SK-N-SH (cell line): ENCODE measurements around the gene STIL. TPM values are rescaled to one million over a fixed set of nuclear protein-coding genes. Genes with fewer than 3 reads are reported as not detected.

ENCODE experiments used
- CTCF ChIA-PET: fragments of 300-600, 350-600 bp; formaldehyde crosslinking; extraction: SDS; loops from one replicate; lab custom pipeline; 2021; lab: Yijun Ruan, JAX
- POLR2A ChIA-PET: fragments of 350-600 bp; sonication (Branson Sonifier 250); formaldehyde crosslinking; extraction: SDS; loops from one replicate; lab custom pipeline; 2020; ENCODE audit warnings: antibody characterized with exemption, inconsistent platforms; lab: Yijun Ruan, JAX
- DNase-seq: peaks from one replicate; pipeline ENCODE4 v3.0.0; 2012
- H2AFZ ChIP-seq: fragments of 200-600 bp; sonication (generic); 2 replicates; pipeline ENCODE4 v1.8.1; 2016; ENCODE audit warnings: antibody characterized with exemption, mild to moderate bottlenecking, low read depth
- H3F3A ChIP-seq: fragments of 200-600 bp; sonication (generic); replicated peaks from 2 replicates; pipeline ENCODE3; 2016; ENCODE audit warnings: antibody characterized with exemption, mild to moderate bottlenecking; ENCODE audit not compliant: insufficient read depth
- H3K27ac ChIP-seq, 2 experiments: fragments of 200-500 bp in 1 of 2; fragments of 200-600 bp in 1 of 2; sonication (Bioruptor generic) in 1 of 2; sonication (generic), shearing (Covaris generic) in 1 of 2; 2 replicates each; pipeline versions ENCODE4 v1.5.1 to v1.6.1; 2014 to 2016; ENCODE audit warnings: low read depth in 2 of 2, inconsistent platforms in 1 of 2, low read length in 1 of 2, mild to moderate bottlenecking in 1 of 2, mixed read lengths in 1 of 2
- H3K27me3 ChIP-seq: fragments of 200-600 bp; sonication (generic), shearing (Covaris generic); 2 replicates; pipeline ENCODE4 v1.6.1; 2016; ENCODE audit warnings: mixed run types; ENCODE audit not compliant: insufficient read depth
- H3K36me3 ChIP-seq, 2 experiments: fragments of 200-500 bp in 1 of 2; fragments of 200-600 bp in 1 of 2; sonication (Bioruptor generic) in 1 of 2; sonication (generic) in 1 of 2; replicated peaks in 1 of 2; 2 replicates each; pipeline versions ENCODE3 to v1.5.1; 2014 to 2016; ENCODE audit warnings: low read length in 1 of 2, mild to moderate bottlenecking in 1 of 2; ENCODE audit not compliant: insufficient read depth in 2 of 2, control insufficient read depth in 1 of 2
- H3K4me1 ChIP-seq, 2 experiments: fragments of 200-500 bp in 1 of 2; fragments of 200-600 bp in 1 of 2; sonication (Bioruptor generic) in 1 of 2; sonication (generic), shearing (Covaris generic) in 1 of 2; 2 replicates each; pipeline versions ENCODE4 v1.5.1 to v1.6.1; 2014 to 2016; ENCODE audit warnings: low read depth in 1 of 2, low read length in 1 of 2, mixed run types in 1 of 2; ENCODE audit not compliant: insufficient read depth in 2 of 2, control insufficient read depth in 1 of 2
- H3K4me2 ChIP-seq: fragments of 200-600 bp; sonication (generic), shearing (Covaris generic); 2 replicates; pipeline ENCODE4 v1.6.1; 2017; ENCODE audit warnings: mixed run types
- H3K4me3 ChIP-seq, 2 experiments: fragments of 200-500 bp in 1 of 2; fragments of 200-600 bp in 1 of 2; sonication (Bioruptor generic) in 1 of 2; sonication (generic), shearing (Covaris generic) in 1 of 2; 2 replicates each; pipeline versions ENCODE4 v1.5.1 to v1.8.1; 2014 to 2016; ENCODE audit warnings: low read depth in 2 of 2, inconsistent platforms in 1 of 2, low read length in 1 of 2, mild to moderate bottlenecking in 1 of 2, mixed read lengths in 1 of 2, moderate library complexity in 1 of 2
- H3K79me2 ChIP-seq: fragments of 200-600 bp; sonication (generic); 2 replicates; pipeline ENCODE4 v1.8.1; 2017; ENCODE audit warnings: mild to moderate bottlenecking; ENCODE audit not compliant: insufficient read depth
- H3K9ac ChIP-seq: fragments of 200-600 bp; sonication (generic); 2 replicates; pipeline ENCODE4 v1.6.1; 2017; ENCODE audit warnings: mixed run types
- H3K9me2 ChIP-seq: fragments of 200-600 bp; sonication (generic); 2 replicates; pipeline ENCODE4 v1.6.1; 2017; ENCODE audit warnings: mixed run types
- H3K9me3 ChIP-seq: fragments of 200-600 bp; sonication (generic); 2 replicates; pipeline ENCODE4 v1.6.1; 2017; ENCODE audit warnings: mixed run types, mild to moderate bottlenecking, moderate library complexity
- H4K20me1 ChIP-seq: fragments of 200-600 bp; sonication (generic); 2 replicates; pipeline ENCODE4 v1.6.1; 2017; ENCODE audit warnings: mild to moderate bottlenecking, mixed run types; ENCODE audit not compliant: insufficient read depth
- CHD2 ChIP-seq: fragments of 150-350 bp; IDR thresholded peaks from 2 replicates; pipeline ENCODE4 v1.6.1; 2018; ENCODE audit warnings: low read length; ENCODE audit not compliant: partially characterized antibody
- ELF1 ChIP-seq: IDR thresholded peaks from 2 replicates; pipeline ENCODE4 v1.4.0; 2012
- EZH2phosphoT487 ChIP-seq: fragments of 200-600 bp; sonication (generic); IDR thresholded peaks from 2 replicates; pipeline ENCODE4 v1.6.1; 2017; ENCODE audit warnings: low read depth, mixed run types, mild to moderate bottlenecking, antibody characterized with exemption, moderate library complexity, borderline replicate concordance
- FOSL2 ChIP-seq: IDR thresholded peaks from 2 replicates; pipeline ENCODE4 v1.4.0; 2012; ENCODE audit warnings: low read depth, mild to moderate bottlenecking, moderate library complexity, borderline replicate concordance
- FOXM1 ChIP-seq: IDR thresholded peaks from 2 replicates; pipeline ENCODE4 v1.4.0; 2012; ENCODE audit warnings: low read depth, mild to moderate bottlenecking
- GABPA ChIP-seq: IDR thresholded peaks from 2 replicates; pipeline ENCODE4 v1.4.0; 2012; ENCODE audit warnings: low read depth, mild to moderate bottlenecking
- IRF3 ChIP-seq: fragments of 150-350 bp; IDR thresholded peaks from 2 replicates; pipeline ENCODE4 v1.6.1; 2016; ENCODE audit warnings: mild to moderate bottlenecking, low read depth, low read length
- MEF2A ChIP-seq: IDR thresholded peaks from 2 replicates; pipeline ENCODE4 v1.4.0; 2012; ENCODE audit warnings: low read depth, borderline replicate concordance
- MXI1 ChIP-seq: IDR thresholded peaks from 2 replicates; pipeline ENCODE4 v1.6.1; 2012; ENCODE audit warnings: mild to moderate bottlenecking, low read depth, low read length, improper control_type of control experiment
- NFIC ChIP-seq: IDR thresholded peaks from 2 replicates; pipeline ENCODE4 v1.4.0; 2012; ENCODE audit warnings: borderline replicate concordance
- NRF1 ChIP-seq: IDR thresholded peaks from 2 replicates; pipeline ENCODE4 v1.6.1; 2012; ENCODE audit warnings: low read depth, mild to moderate bottlenecking, low read length
- PBX3 ChIP-seq: IDR thresholded peaks from 2 replicates; pipeline ENCODE4; 2012
- RCOR1 ChIP-seq: fragments of 150-350 bp; IDR thresholded peaks from 2 replicates; pipeline ENCODE4 v1.6.1; 2017; ENCODE audit warnings: antibody characterized with exemption, low read length
- REST ChIP-seq: IDR thresholded peaks from 2 replicates; pipeline ENCODE4 v1.6.1; 2012; ENCODE audit warnings: mild to moderate bottlenecking, low read depth, low read length, moderate library complexity
- RXRA ChIP-seq: IDR thresholded peaks from 2 replicates; pipeline ENCODE4 v1.4.0; 2012; ENCODE audit warnings: low read depth, mild to moderate bottlenecking, borderline replicate concordance
- SIN3A ChIP-seq: IDR thresholded peaks from 2 replicates; pipeline ENCODE4 v1.6.1; 2012; ENCODE audit warnings: low read depth, mild to moderate bottlenecking, low read length, moderate library complexity, borderline replicate concordance
- TAF1 ChIP-seq: IDR thresholded peaks from 2 replicates; pipeline ENCODE4 v1.6.1; 2012; ENCODE audit warnings: low read depth, mild to moderate bottlenecking, low read length, moderate library complexity, borderline replicate concordance
- TEAD4 ChIP-seq: IDR thresholded peaks from 2 replicates; pipeline ENCODE4 v1.4.0; 2012; ENCODE audit warnings: mild to moderate bottlenecking, borderline replicate concordance; ENCODE audit not compliant: insufficient read depth
- USF1 ChIP-seq: IDR thresholded peaks from 2 replicates; pipeline ENCODE4 v1.4.0; 2012; ENCODE audit warnings: low read depth, borderline replicate concordance
- YY1 ChIP-seq: IDR thresholded peaks from 2 replicates; pipeline ENCODE4 v1.4.0; 2012; ENCODE audit warnings: low read depth, mild to moderate bottlenecking
- WGBS: methylation state at CpG from one replicate; pipeline ENCODE4 v1.1.6; 2017; ENCODE audit warnings: low lambda C conversion rate; 5-methylcytosine and 5-hydroxymethylcytosine counted together
- polyA plus RNA-seq, 3 experiments: library from polyadenylated mRNA; depleted of rRNA; stranded (reverse); fragments of >200 nt; gene quantifications; 2 replicates each; pipeline ENCODE4 v1.2.3, GENCODE V29; 2012

STIL gene
- polyA plus RNA-seq, 1 of the 3 experiments (the other 2 are of a cell fraction), result 4.9 TPM

GRCh38 chr1:47216278-47217059 is 97.5 kb downstream of the STIL start:
- H3K9ac ChIP-seq, result no peak overlapping the region
- no peaks in the 10 kb centered on the region for H3F3A ChIP-seq
- TF ChIP-seq SIN3A (no peak), FOXM1 (no peak)
- H3K79me2 ChIP-seq, result no peaks in the 10 kb centered on the region
- no peaks in the 10 kb centered on the region for H3K36me3 ChIP-seq
- no peaks in the 10 kb centered on the region for H3K9me3 ChIP-seq
- no peak for DNase-seq
- H3K27me3 ChIP-seq, result peaks cover 12% of the 10 kb centered on the region; the same call in 1 of the 2 replicates
- ChIA-PET POLR2A (no interaction called here), CTCF (interaction anchor here (2.2 to 2.5 kb wide), 2 partner anchors 23 to 37 kb away, joined by 6 to 10 read pairs; no protein-coding TSS in a partner anchor)
- no peaks in the 10 kb centered on the region for H3K9me2 ChIP-seq
- H3K4me3 ChIP-seq, result no peak overlapping the region
- no peaks in the 10 kb centered on the region for H3K4me1 ChIP-seq
- no peak overlapping the region for H3K4me2 ChIP-seq
- no peak overlapping the region for H2AFZ ChIP-seq
- no peak overlapping the region for H3K27ac ChIP-seq
- no peaks in the 10 kb centered on the region for H4K20me1 ChIP-seq
- 80% methylated on average over 12 of the region's 12 CpGs for WGBS

- Histone ChIP-seq H3K4me3 (no peak overlapping the region), H3K9ac (no peak overlapping the region), H4K20me1 (no peaks in the 10 kb centered on the region), H3K4me1 (no peaks in the 10 kb centered on the region), H3K79me2 (no peaks in the 10 kb centered on the region), H3K36me3 (no peaks in the 10 kb centered on the region), H3F3A (no peaks in the 10 kb centered on the region), H3K27me3 (peaks cover 4% of the 10 kb centered on the region; the same call in 1 of the 2 replicates), H3K9me3 (no peaks in the 10 kb centered on the region)
- DNase-seq, result no peak
- WGBS, result 64% methylated on average over 4 of the region's 4 CpGs
- no peak for TF ChIP-seq NFIC
- no peak for TF ChIP-seq EZH2phosphoT487
- TF ChIP-seq REST, result no peak
- TF ChIP-seq MEF2A, result no peak
- no peak for TF ChIP-seq MXI1
- TF ChIP-seq IRF3, result no peak
- no peak for TF ChIP-seq GABPA
- TF ChIP-seq TAF1, result no peak
- TF ChIP-seq YY1, result no peak
- TF ChIP-seq USF1, result no peak
- no peak for TF ChIP-seq SIN3A
- no peak for TF ChIP-seq PBX3
- TF ChIP-seq NRF1, result no peak
- no peak for TF ChIP-seq CHD2
- no peak for TF ChIP-seq ELF1
- no peak for TF ChIP-seq RCOR1
- no peak for TF ChIP-seq FOSL2
- no peak for TF ChIP-seq TEAD4
- no peak for TF ChIP-seq RXRA
- TF ChIP-seq, all 33 proteins: peak for 0
- ChIA-PET CTCF (interaction anchor here (1.1 to 2.5 kb wide), 3 partner anchors 22 to 40 kb away, joined by 4 to 10 read pairs (median 6); no protein-coding TSS in a partner anchor), POLR2A (no interaction called here)
- Histone ChIP-seq H2AFZ (no peak overlapping the region), H3K27ac (no peak overlapping the region), H3K9me2 (no peaks in the 10 kb centered on the region), H3K4me2 (no peak overlapping the region)
Observed at GRCh38 chr1:47215713-47216112, 98.2 kb downstream of the STIL start.
